Colonic mucosa (tissue), 4 donors: Measurements from ENCODE around the gene UNC93A. TPM values are rescaled to one million over a fixed set of nuclear protein-coding genes. Genes with fewer than 3 reads are reported as not detected.

Source experiments
- DNase-seq: peaks from one replicate; pipeline ENCODE4 v3.0.0-alpha.2; 2020
- H3K27ac ChIP-seq: fragments of 200-600 bp; one replicate; pipeline ENCODE4 v1.8.0; 2021
- H3K27me3 ChIP-seq: fragments of 200-600 bp; one replicate; pipeline ENCODE4 v1.8.0; 2021
- H3K36me3 ChIP-seq: fragments of 200-600 bp; one replicate; pipeline ENCODE4 v1.8.0; 2021
- H3K4me1 ChIP-seq: fragments of 200-600 bp; one replicate; pipeline ENCODE4 v1.8.0; 2021; ENCODE audit warnings: mild to moderate bottlenecking
- H3K4me3 ChIP-seq: fragments of 200-600 bp; one replicate; pipeline ENCODE4 v1.8.0; 2021
- H3K9ac ChIP-seq, 2 donors: one replicate each; pipeline ENCODE4 v1.7.0; 2013; ENCODE audit warnings: control low read depth in 2 of 2, low read depth in 2 of 2, low read length in 2 of 2
- H3K9me3 ChIP-seq: fragments of 200-600 bp; one replicate; pipeline ENCODE4 v1.8.0; 2021
- intact Hi-C: fragments of 100-400 bp; cut with DNase I; formaldehyde crosslinking; loops from one replicate; pipeline ENCODE4 v1.14.1; 2022
- total RNA-seq, 2 donors: library from RNA; stranded (reverse); fragmentation: NEBNext Ultra II Directional in 1 of 2; extraction: Animal tissue kit (Norgen Biotek cat#: 25700) in 1 of 2; gene quantifications; one replicate each; pipeline ENCODE4 v1.2.1, GENCODE V29; 2021
- TF ChIP-seq, protein P1 (sequence below): fragments of 200-600 bp; IDR thresholded peaks from one replicate; pipeline ENCODE4 v1.8.0; 2022; ENCODE audit warnings: antibody characterized with exemption, mild to moderate bottlenecking
- donor health status: healthy.
- donor health status: DM: no; HTN: no; CAD: no.
- donor health status: DM: no; HTN: no; CAD: no.

UNC93A gene
- total RNA-seq, 2 donors from 2014 or later = 0.53 to 2.5 TPM

GRCh38 chr6:167341665-167342655 lies 50.8 kb downstream of the UNC93A start:
- no peaks in the 10 kb centered on the region for H3K9me3 ChIP-seq
- H3K4me3 ChIP-seq = no peak overlapping the region
- H3K9ac ChIP-seq = no peak overlapping the region
- H3K4me1 ChIP-seq = no peaks in the 10 kb centered on the region
- no peaks in the 10 kb centered on the region for H3K36me3 ChIP-seq
- H3K27ac ChIP-seq = no peak overlapping the region
- no peak for DNase-seq
- intact Hi-C loops = no loop called here
- TF ChIP-seq, protein P1, sequence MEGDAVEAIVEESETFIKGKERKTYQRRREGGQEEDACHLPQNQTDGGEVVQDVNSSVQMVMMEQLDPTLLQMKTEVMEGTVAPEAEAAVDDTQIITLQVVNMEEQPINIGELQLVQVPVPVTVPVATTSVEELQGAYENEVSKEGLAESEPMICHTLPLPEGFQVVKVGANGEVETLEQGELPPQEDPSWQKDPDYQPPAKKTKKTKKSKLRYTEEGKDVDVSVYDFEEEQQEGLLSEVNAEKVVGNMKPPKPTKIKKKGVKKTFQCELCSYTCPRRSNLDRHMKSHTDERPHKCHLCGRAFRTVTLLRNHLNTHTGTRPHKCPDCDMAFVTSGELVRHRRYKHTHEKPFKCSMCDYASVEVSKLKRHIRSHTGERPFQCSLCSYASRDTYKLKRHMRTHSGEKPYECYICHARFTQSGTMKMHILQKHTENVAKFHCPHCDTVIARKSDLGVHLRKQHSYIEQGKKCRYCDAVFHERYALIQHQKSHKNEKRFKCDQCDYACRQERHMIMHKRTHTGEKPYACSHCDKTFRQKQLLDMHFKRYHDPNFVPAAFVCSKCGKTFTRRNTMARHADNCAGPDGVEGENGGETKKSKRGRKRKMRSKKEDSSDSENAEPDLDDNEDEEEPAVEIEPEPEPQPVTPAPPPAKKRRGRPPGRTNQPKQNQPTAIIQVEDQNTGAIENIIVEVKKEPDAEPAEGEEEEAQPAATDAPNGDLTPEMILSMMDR = no peak
- no peaks in the 10 kb centered on the region for H3K27me3 ChIP-seq

DNA sequence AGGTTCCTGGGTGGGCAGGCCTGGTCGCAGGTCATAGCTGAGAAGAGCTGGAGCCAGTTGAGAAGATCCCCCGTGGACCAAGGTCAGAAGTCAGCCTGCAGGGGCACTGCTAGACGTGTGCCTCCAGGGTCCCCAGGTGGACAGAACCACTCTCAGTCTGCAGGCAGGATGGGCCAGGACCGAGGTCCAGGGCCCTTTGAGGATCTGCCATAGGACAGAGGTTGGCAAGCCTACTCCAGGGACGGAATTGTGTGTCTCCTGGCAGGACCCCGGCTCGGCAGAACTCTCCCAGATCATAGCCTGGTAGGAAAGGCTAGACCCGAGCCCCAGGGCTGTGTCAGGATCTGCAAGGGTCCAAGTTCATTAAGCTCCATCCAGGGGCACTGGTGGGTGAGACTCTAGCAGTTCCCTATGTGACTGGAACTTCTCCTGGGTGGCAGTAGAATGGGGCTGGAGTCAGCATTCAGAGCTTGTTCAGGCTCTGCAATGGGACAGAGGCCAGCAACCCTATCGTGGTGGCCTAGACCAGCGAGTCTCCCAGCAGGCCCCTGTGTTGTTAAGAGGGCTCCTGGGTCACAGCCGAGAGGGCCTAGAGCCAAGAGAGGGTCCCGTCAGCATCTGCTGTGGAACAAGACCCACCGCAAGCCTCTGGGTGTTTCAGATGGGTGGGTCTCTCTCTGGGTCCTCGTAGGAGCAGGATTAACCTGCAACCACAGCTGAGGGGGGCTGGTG lies 51.9 kb downstream of the UNC93A start:
- intact Hi-C loops = no loop called here
- H3K36me3 ChIP-seq = no peaks in the 10 kb centered on the region
- TF ChIP-seq, protein P1 = no peak
- no peak overlapping the region for H3K4me3 ChIP-seq
- H3K27ac ChIP-seq = no peak overlapping the region
- H3K4me1 ChIP-seq = no peaks in the 10 kb centered on the region
- no peaks in the 10 kb centered on the region for H3K27me3 ChIP-seq
- H3K9me3 ChIP-seq = no peaks in the 10 kb centered on the region
- no peak overlapping the region for H3K9ac ChIP-seq
- DNase-seq = no peak

- no peak overlapping the region for H3K9ac ChIP-seq
- no peak overlapping the region for H3K27ac ChIP-seq
- no peak for DNase-seq
- no peaks in the 10 kb centered on the region for H3K4me1 ChIP-seq
- TF ChIP-seq, protein P1 = no peak
- H3K27me3 ChIP-seq = no peaks in the 10 kb centered on the region
- H3K9me3 ChIP-seq = no peaks in the 10 kb centered on the region
- intact Hi-C loops = no loop called here
- H3K36me3 ChIP-seq = no peaks in the 10 kb centered on the region
- no peak overlapping the region for H3K4me3 ChIP-seq
Observed at GRCh38 chr6:167345348-167345747, 54.2 kb downstream of the UNC93A start.

- Histone ChIP-seq H3K27ac (no peak overlapping the region), H3K27me3 (no peaks in the 10 kb centered on the region), H3K9me3 (no peaks in the 10 kb centered on the region), H3K36me3 (no peaks in the 10 kb centered on the region), H3K4me1 (no peaks in the 10 kb centered on the region), H3K9ac (no peak overlapping the region), H3K4me3 (no peak overlapping the region)
- TF ChIP-seq, protein P1 = no peak
- no peak for DNase-seq
- intact Hi-C loops = no loop called here
Observed at GRCh38 chr6:167345960-167346359, 54.8 kb downstream of the UNC93A start.

DNA sequence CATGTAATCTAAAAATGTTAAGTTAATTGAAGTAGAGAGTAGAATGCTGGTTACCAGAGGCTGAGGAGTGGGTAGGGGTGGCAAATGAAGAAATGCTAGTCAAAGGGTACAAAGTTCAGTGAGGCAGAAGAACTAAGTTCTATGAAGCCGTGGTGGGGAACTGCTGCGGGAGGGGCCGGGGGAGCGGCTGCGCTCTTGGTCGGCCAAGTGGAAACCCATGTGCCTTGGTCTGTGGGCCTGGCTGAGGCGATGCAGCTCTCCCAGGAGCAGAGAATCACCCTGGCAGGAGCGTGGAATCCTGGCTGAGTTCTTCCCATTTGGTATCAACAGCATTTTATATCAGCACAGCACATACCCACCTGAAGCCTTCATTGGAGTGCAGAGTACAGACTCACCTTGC lies 56.1 kb downstream of the UNC93A start:
- intact Hi-C loops = no loop called here

More for the DNA sequence above, 56.1 kb downstream of the UNC93A start:
- Histone ChIP-seq H3K36me3 (no peaks in the 10 kb centered on the region), H3K4me3 (no peak overlapping the region), H3K27ac (no peak overlapping the region), H3K27me3 (no peaks in the 10 kb centered on the region), H3K9me3 (no peaks in the 10 kb centered on the region), H3K4me1 (no peaks in the 10 kb centered on the region), H3K9ac (no peak overlapping the region)
- DNase-seq = no peak
- TF ChIP-seq, protein P1 = no peak
